Measurements from ENCODE around the gene CTH. TPM values are rescaled to one million over a fixed set of nuclear protein-coding genes. Genes with fewer than 3 reads are reported as not detected.

The CTH gene
- polyA plus RNA-seq, 4 donors: 10.9 to 15.2 (median 13.5) TPM

Other genes starting within 250 kb of the CTH start
- 10 to 100 TPM; 22.6 to 33.6 (median 29.0) TPM for gene LRRC40, start 205.7 kb upstream of the CTH start, polyA plus RNA-seq (ENCODE audit: insufficient read length in 4 of 4)
- 100 to 1,000 TPM; 268 to 529 (median 424) TPM for gene SRSF11, start 189.9 kb upstream of the CTH start, polyA plus RNA-seq (ENCODE audit: insufficient read length in 4 of 4)
- 10 to 100 TPM; 25.1 to 31.6 (median 29.3) TPM for gene ANKRD13C, start 56.5 kb upstream of the CTH start, polyA plus RNA-seq (ENCODE audit: insufficient read length in 4 of 4)